ENCODE results near the gene GJB6. TPM values are rescaled to one million over a fixed set of nuclear protein-coding genes. Genes with fewer than 3 reads are reported as not detected.

Gene GJB6
- total RNA-seq: under 0.01 TPM in 1 of 2 replicates, not detected in the other

GRCh38 chr13:20231839-20232555 is at the start of gene GJB6:
TSS of gene GJB6 (minus strand) at chr13:20232319. CDS start at chr13:20223480, 8,839 bp downstream.

GRCh38 chr13:20192836-20193161 is 39.3 kb downstream of the GJB6 start, which contains the start of gene GJB2:
TSS of gene GJB2 (minus strand) at chr13:20192938. CDS start at chr13:20189581, 3,357 bp downstream.

Other genes starting within 250 kb of the GJB6 start
- under 0.01 and 0.22 TPM in 2 replicates for gene GJA3, start 71.3 kb downstream of the GJB6 start, total RNA-seq
- not detected in 2 replicates for gene GJB2, start 39.4 kb downstream of the GJB6 start, total RNA-seq